Smooth muscle cell (in vitro differentiated cells): Measurements from ENCODE around the gene MUC5B. TPM values are rescaled to one million over a fixed set of nuclear protein-coding genes. Genes with fewer than 3 reads are reported as not detected.
A peak's percentile ranks its signal among the peaks of the same experiment; 100 is the strongest.

Experiments used
- DNase-seq: peaks from one replicate; lab custom pipeline; 2025; ENCODE audit not compliant: unreplicated experiment; lab: John Stamatoyannopoulos, UW
- H2AFZ ChIP-seq: fragments of 200-600 bp; sonication (generic); 2 replicates; pipeline ENCODE4 v1.6.0; 2016; ENCODE audit warnings: antibody characterized with exemption, low read depth, mild to moderate bottlenecking
- H3F3A ChIP-seq: fragments of 200-600 bp; sonication (generic); 2 replicates; pipeline ENCODE4 v1.6.0; 2017; ENCODE audit warnings: antibody characterized with exemption, low read depth
- H3K27ac ChIP-seq: fragments of 200-600 bp; sonication (generic); 2 replicates; pipeline ENCODE4 v1.5.1; 2016; ENCODE audit warnings: low read depth, mild to moderate bottlenecking
- H3K27me3 ChIP-seq: fragments of 200-600 bp; sonication (generic); 2 replicates; pipeline ENCODE4 v1.6.1; 2016; ENCODE audit warnings: low read depth, mild to moderate bottlenecking
- H3K36me3 ChIP-seq: fragments of 200-600 bp; sonication (generic); 2 replicates; pipeline ENCODE4 v1.5.1; 2016; ENCODE audit warnings: low read depth
- H3K4me1 ChIP-seq: fragments of 200-600 bp; sonication (generic); 2 replicates; pipeline ENCODE4 v1.5.1; 2016; ENCODE audit warnings: low read depth
- H3K4me2 ChIP-seq: fragments of 200-600 bp; sonication (generic); 2 replicates; pipeline ENCODE4 v1.6.0; 2016; ENCODE audit warnings: mild to moderate bottlenecking
- H3K4me3 ChIP-seq: fragments of 200-600 bp; sonication (generic); 2 replicates; pipeline ENCODE4 v1.5.1; 2016; ENCODE audit warnings: mild to moderate bottlenecking
- H3K79me2 ChIP-seq: fragments of 200-600 bp; sonication (generic); 2 replicates; pipeline ENCODE4 v1.6.0; 2016; ENCODE audit warnings: low read depth, mild to moderate bottlenecking
- H3K9ac ChIP-seq: fragments of 200-600 bp; sonication (generic); 2 replicates; pipeline ENCODE4 v1.6.0; 2016; ENCODE audit warnings: low read depth
- H3K9me3 ChIP-seq: fragments of 200-600 bp; sonication (generic); replicated peaks from 2 replicates; pipeline ENCODE4 v1.5.1; 2016; ENCODE audit warnings: low read depth
- H4K20me1 ChIP-seq: fragments of 200-600 bp; sonication (generic); 2 replicates; pipeline ENCODE4 v1.6.0; 2016; ENCODE audit warnings: low read depth
- WGBS: methylation state at CpG from one replicate; pipeline ENCODE4 v1.1.7; 2016; ENCODE audit warnings: low lambda C conversion rate; 5-methylcytosine and 5-hydroxymethylcytosine counted together
- polyA plus RNA-seq: library from polyadenylated mRNA; unstranded; fragments of >200 nt; fragmentation: Nextera tagmentation; extraction: Ambion mirVana; gene quantifications from 2 replicates; pipeline ENCODE4 v1.2.1, GENCODE V29; 2016
- total RNA-seq: library from RNA; depleted of rRNA; stranded (reverse); fragments of >200 nt; gene quantifications from 2 replicates; pipeline ENCODE4 v1.2.3, GENCODE V29; 2014
- TF ChIP-seq, protein P1 (sequence below): fragments of 200-600 bp; sonication (generic); IDR thresholded peaks from 2 replicates; pipeline ENCODE4 v1.5.1; 2017; ENCODE audit warnings: borderline replicate concordance, mild to moderate bottlenecking, antibody characterized with exemption; ENCODE audit not compliant: insufficient read depth, poor library complexity, severe bottlenecking

MUC5B gene
- total and polyA plus RNA-seq, 2 experiments from 2014 or later, result not detected

DNA sequence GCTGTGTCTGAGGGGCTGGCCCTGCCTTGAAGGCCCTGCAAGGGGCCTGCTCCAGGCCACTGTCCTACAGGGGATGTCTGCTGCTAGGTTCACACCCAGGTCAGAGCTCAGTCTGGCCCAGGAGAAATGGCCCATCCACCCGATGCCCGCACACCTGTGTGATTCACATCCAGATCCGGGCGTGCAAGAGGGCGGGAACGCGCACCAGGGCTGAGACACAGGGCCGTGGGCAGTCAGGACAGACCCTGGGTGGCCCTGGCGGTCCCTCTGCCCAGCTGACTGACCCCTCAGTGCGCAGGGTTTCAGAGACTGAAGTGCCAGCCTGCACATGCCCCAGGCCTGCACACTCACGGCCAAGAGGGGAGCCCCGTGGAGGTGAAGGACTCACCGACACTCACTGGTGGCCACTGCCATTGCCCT lies 79.2 kb downstream of the MUC5B start:
- no peak overlapping the region for H3K27ac ChIP-seq
- H4K20me1 ChIP-seq, result peaks cover 100% of the 10 kb centered on the region
- peaks cover 98% of the 10 kb centered on the region for H3K79me2 ChIP-seq
- H3K4me3 ChIP-seq, result no peak overlapping the region
- no peak overlapping the region for H2AFZ ChIP-seq
- no peaks in the 10 kb centered on the region for H3K9me3 ChIP-seq
- 91% methylated on average over 12 of the region's 13 CpGs for WGBS
- H3K4me1 ChIP-seq, result no peaks in the 10 kb centered on the region
- TF ChIP-seq, protein P1, sequence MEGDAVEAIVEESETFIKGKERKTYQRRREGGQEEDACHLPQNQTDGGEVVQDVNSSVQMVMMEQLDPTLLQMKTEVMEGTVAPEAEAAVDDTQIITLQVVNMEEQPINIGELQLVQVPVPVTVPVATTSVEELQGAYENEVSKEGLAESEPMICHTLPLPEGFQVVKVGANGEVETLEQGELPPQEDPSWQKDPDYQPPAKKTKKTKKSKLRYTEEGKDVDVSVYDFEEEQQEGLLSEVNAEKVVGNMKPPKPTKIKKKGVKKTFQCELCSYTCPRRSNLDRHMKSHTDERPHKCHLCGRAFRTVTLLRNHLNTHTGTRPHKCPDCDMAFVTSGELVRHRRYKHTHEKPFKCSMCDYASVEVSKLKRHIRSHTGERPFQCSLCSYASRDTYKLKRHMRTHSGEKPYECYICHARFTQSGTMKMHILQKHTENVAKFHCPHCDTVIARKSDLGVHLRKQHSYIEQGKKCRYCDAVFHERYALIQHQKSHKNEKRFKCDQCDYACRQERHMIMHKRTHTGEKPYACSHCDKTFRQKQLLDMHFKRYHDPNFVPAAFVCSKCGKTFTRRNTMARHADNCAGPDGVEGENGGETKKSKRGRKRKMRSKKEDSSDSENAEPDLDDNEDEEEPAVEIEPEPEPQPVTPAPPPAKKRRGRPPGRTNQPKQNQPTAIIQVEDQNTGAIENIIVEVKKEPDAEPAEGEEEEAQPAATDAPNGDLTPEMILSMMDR, result no peak
- DNase-seq, result no peak
- no peak overlapping the region for H3K4me2 ChIP-seq
- H3F3A ChIP-seq, result no peaks in the 10 kb centered on the region
- H3K36me3 ChIP-seq, result no peaks in the 10 kb centered on the region
- H3K27me3 ChIP-seq, result no peaks in the 10 kb centered on the region
- no peak overlapping the region for H3K9ac ChIP-seq

DNA sequence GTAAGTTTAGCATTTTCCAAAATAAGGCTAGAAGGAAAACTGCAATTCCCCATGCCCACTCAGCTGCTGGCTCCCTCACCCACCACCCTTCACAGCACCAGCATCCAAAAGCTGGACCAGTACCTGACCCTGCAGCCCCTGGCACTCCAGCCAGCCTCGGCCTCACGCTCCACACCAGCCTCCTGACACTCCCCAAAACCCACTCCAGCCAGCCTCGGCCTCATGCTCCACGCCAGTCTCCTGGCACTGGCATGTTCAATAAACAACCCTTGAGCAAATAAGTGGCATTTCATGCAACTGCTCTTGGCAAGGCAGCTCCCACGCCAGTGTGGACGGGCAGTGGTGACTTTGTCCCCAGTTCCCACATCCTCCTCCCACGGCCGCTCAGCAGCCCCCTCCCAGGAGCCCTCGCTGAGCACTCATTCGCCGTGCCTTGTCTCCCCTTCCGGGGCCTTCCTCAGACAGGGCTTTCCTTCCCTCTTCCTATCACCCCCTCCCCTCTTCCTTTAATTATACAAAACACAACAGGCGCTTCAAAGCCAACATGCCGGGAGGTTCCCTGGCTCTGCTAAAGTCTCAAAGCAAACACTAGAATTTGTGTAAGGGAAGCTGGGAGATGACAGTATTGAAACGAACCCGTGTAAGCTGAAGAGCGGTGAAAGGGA lies 79.7 kb downstream of the MUC5B start:
- Histone ChIP-seq H3F3A (no peaks in the 10 kb centered on the region), H2AFZ (no peak overlapping the region), H3K27me3 (no peaks in the 10 kb centered on the region), H4K20me1 (peaks cover 100% of the 10 kb centered on the region), H3K27ac (no peak overlapping the region), H3K9ac (no peak overlapping the region), H3K9me3 (no peaks in the 10 kb centered on the region), H3K36me3 (no peaks in the 10 kb centered on the region), H3K4me2 (no peak overlapping the region), H3K4me1 (no peaks in the 10 kb centered on the region), H3K79me2 (peaks cover 98% of the 10 kb centered on the region), H3K4me3 (no peak overlapping the region)
- no peak for DNase-seq
- TF ChIP-seq, protein P1, result no peak
- WGBS, result 87% methylated on average over 17 of the region's 17 CpGs

DNA sequence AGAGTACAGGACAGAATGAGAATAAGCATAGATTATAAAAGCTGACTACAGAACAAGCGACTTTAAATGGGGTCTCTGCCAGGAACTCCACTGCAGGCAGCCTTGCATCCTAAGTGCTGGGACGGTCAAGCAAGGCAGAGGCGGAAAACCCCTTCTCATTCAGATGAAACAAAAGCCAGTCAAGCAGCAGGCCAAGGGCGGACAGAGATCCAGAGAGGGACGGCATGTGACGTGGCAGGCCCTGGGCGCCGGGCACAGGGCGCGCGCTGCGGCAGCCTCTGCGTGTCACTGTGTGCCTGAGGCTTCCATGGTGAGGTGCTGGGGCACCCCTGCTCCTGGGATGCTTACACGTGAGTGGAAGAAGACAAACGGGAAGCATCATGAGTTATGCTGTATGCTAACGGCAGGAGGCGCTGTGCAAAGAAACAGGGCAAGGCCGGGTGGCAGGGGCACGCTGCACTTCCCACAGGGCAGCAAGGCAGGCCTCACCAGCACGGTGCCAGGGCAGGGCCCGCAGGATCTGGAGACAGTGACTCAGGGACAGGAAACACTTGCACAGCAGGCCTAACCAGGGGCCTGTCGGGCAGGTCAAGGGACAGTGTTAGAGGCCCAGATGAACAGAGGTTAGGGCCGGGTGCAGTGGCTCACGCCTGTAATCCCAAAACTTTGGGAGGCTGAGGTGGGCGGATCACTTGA lies 80.4 kb downstream of the MUC5B start:
- Histone ChIP-seq H3K27ac (no peak overlapping the region), H3K79me2 (peaks cover 98% of the 10 kb centered on the region), H2AFZ (no peak overlapping the region), H3K4me2 (no peak overlapping the region), H3F3A (no peaks in the 10 kb centered on the region), H4K20me1 (peaks cover 100% of the 10 kb centered on the region), H3K36me3 (no peaks in the 10 kb centered on the region), H3K9me3 (no peaks in the 10 kb centered on the region), H3K27me3 (no peaks in the 10 kb centered on the region), H3K9ac (no peak overlapping the region), H3K4me3 (no peak overlapping the region), H3K4me1 (no peaks in the 10 kb centered on the region)
- TF ChIP-seq, protein P1, result peak; percentile 27
- WGBS, result 87% methylated on average over 25 of the region's 25 CpGs
- DNase-seq, result no peak

DNA sequence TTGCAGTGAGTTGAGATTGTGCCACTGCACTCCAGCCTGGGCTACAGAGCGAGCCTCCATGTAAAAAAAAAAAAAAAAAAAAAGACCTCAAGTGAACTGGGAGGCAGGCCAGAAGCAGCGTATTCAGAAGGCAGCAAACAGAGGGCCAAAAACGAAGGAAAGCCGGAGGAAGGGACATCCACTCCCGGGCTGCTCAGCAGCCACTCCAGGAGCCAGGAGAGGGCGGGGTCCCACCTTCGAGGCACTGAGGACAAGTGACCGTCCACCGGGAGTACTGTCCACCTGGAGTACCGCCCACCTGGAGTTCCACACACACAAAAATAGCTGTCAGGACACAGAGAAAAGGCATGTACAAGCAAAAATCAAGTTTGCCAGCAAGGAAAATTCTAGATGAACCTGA lies 81.1 kb downstream of the MUC5B start:
- peaks cover 99% of the 10 kb centered on the region for H4K20me1 ChIP-seq
- no peaks in the 10 kb centered on the region for H3F3A ChIP-seq
- no peaks in the 10 kb centered on the region for H3K9me3 ChIP-seq
- TF ChIP-seq, protein P1, result no peak
- H3K27ac ChIP-seq, result no peak overlapping the region
- H2AFZ ChIP-seq, result no peak overlapping the region
- WGBS, result 94% methylated on average over 10 of the region's 10 CpGs
- H3K4me1 ChIP-seq, result peaks cover 4% of the 10 kb centered on the region
- DNase-seq, result no peak
- H3K27me3 ChIP-seq, result no peaks in the 10 kb centered on the region
- H3K4me3 ChIP-seq, result no peak overlapping the region
- peaks cover 98% of the 10 kb centered on the region for H3K79me2 ChIP-seq
- no peak overlapping the region for H3K9ac ChIP-seq
- no peaks in the 10 kb centered on the region for H3K36me3 ChIP-seq
- no peak overlapping the region for H3K4me2 ChIP-seq
